ENCODE measurements around the gene ACAT2.

GRCh38 chr6:159739341-159739740 lies 22.5 kb upstream of the ACAT2 start:
- TF ChIP-seq GLIS3 (CRISPR knock-in tag; IDR thresholded peaks at IDR 0.05), result no peak
- TF ChIP-seq SNAI2 (CRISPR knock-in tag; IDR thresholded peaks at IDR 0.05), result no peak
- no peak for TF ChIP-seq ZC3H10 (CRISPR knock-in tag; IDR thresholded peaks at IDR 0.05)
